IMR-90 (cell line): ENCODE results near the gene NRCAM. TPM values are rescaled to one million over a fixed set of nuclear protein-coding genes. Genes with fewer than 3 reads are reported as not detected.

ENCODE experiments used
- ATAC-seq: fragments of 200-7000 bp; cut with Tn5 transposase; 2 replicates; pipeline ENCODE4 v1.9.1; 2020; ENCODE audit warnings: low read depth, mild to moderate bottlenecking, moderate library complexity
- BruUV-seq: library from RNA; stranded (reverse); fragments of 400-500 nt; replicated peaks from 2 replicates; lab custom pipeline; 2021; lab: Mats Ljungman, UMichigan
- CTCF ChIA-PET: fragments of 300-600 bp; formaldehyde crosslinking; extraction: SDS; loops from one replicate; lab custom pipeline; 2021; ENCODE audit warnings: antibody characterized with exemption; lab: Yijun Ruan, JAX
- POLR2A ChIA-PET: fragments of 300-600 bp; sonication (Branson Sonifier 250); formaldehyde crosslinking; loops from one replicate; lab custom pipeline; 2022; ENCODE audit warnings: antibody characterized with exemption; ENCODE audit not compliant: unreplicated experiment; lab: Charles Lee
- DNase-seq: peaks from one replicate; pipeline ENCODE4 v3.0.0; 2013
- H2AFZ ChIP-seq: replicated peaks from 2 replicates; pipeline ENCODE3; 2013; ENCODE audit warnings: low read length, mild to moderate bottlenecking; ENCODE audit not compliant: poor library complexity
- H2AK5ac ChIP-seq: 2 replicates; pipeline ENCODE4 v1.6.1; 2013; ENCODE audit warnings: low read depth, low read length, inconsistent platforms
- H2AK9ac ChIP-seq: replicated peaks from 2 replicates; pipeline ENCODE3; 2013; ENCODE audit warnings: mild to moderate bottlenecking, low read depth, low read length, moderate library complexity; ENCODE audit not compliant: poor library complexity
- H2BK120ac ChIP-seq: 2 replicates; pipeline ENCODE4 v1.6.1; 2013; ENCODE audit warnings: low read depth, low read length, inconsistent platforms
- H2BK15ac ChIP-seq: 3 replicates; pipeline ENCODE4 v1.6.1; 2013; ENCODE audit warnings: low read depth, low read length, inconsistent platforms
- H2BK20ac ChIP-seq: 2 replicates; pipeline ENCODE4 v1.6.1; 2013; ENCODE audit warnings: low read depth, mild to moderate bottlenecking, inconsistent platforms, low read length, moderate library complexity
- H2BK5ac ChIP-seq: 2 replicates; pipeline ENCODE4 v1.6.1; 2013; ENCODE audit warnings: mild to moderate bottlenecking, low read depth, low read length, inconsistent platforms; ENCODE audit not compliant: poor library complexity, severe bottlenecking
- H3K14ac ChIP-seq: replicated peaks from 2 replicates; pipeline ENCODE4 v1.6.1; 2013; ENCODE audit warnings: low read depth, low read length, inconsistent platforms
- H3K18ac ChIP-seq: 2 replicates; pipeline ENCODE4 v1.6.1; 2013; ENCODE audit warnings: low read depth, low read length, control low read depth
- H3K23ac ChIP-seq: 2 replicates; pipeline ENCODE4 v1.6.1; 2013; ENCODE audit warnings: low read depth, low read length, inconsistent platforms
- H3K27ac ChIP-seq: 2 replicates; pipeline ENCODE4 v1.5.1; 2013; ENCODE audit warnings: mild to moderate bottlenecking, control low read depth, low read length; ENCODE audit not compliant: insufficient read depth
- H3K27me3 ChIP-seq: 2 replicates; pipeline ENCODE4 v1.6.1; 2013; ENCODE audit warnings: low read length; ENCODE audit not compliant: control insufficient read depth, insufficient read depth
- H3K36me3 ChIP-seq: 2 replicates; pipeline ENCODE4 v1.6.1; 2013; ENCODE audit warnings: low read length, mixed read lengths; ENCODE audit not compliant: control insufficient read depth, insufficient read depth
- H3K4ac ChIP-seq: 2 replicates; pipeline ENCODE4 v1.6.1; 2013; ENCODE audit warnings: low read depth, low read length, inconsistent platforms
- H3K4me1 ChIP-seq: 2 replicates; pipeline ENCODE4 v1.6.1; 2013; ENCODE audit warnings: low read length, mixed read lengths; ENCODE audit not compliant: control insufficient read depth, insufficient read depth
- H3K4me2 ChIP-seq: 2 replicates; pipeline ENCODE4 v1.6.1; 2013; ENCODE audit warnings: low read depth, mild to moderate bottlenecking, control low read depth, low read length, moderate library complexity
- H3K4me3 ChIP-seq: 2 replicates; pipeline ENCODE4 v1.5.1; 2013; ENCODE audit warnings: low read depth, mild to moderate bottlenecking, control low read depth, low read length, moderate library complexity; ENCODE audit not compliant: insufficient read depth
- H3K56ac ChIP-seq: 2 replicates; pipeline ENCODE4 v1.6.1; 2013; ENCODE audit warnings: low read length, inconsistent platforms; ENCODE audit not compliant: insufficient read depth; ENCODE audit errors: extremely low read depth
- H3K79me1 ChIP-seq, 2 experiments: 2 replicates each; pipeline ENCODE4 v1.6.1; 2013; ENCODE audit warnings: low read length in 2 of 2, inconsistent platforms in 1 of 2, low read depth in 1 of 2
- H3K9ac ChIP-seq: 2 replicates; pipeline ENCODE4 v1.6.1; 2013; ENCODE audit warnings: low read depth, low read length, control low read depth
- H3K9me1 ChIP-seq: 2 replicates; pipeline ENCODE4 v1.6.1; 2013; ENCODE audit warnings: low read length, inconsistent platforms; ENCODE audit not compliant: insufficient read depth
- H3K9me3 ChIP-seq: 2 replicates; pipeline ENCODE4 v1.6.1; 2013; ENCODE audit warnings: low read length; ENCODE audit not compliant: control insufficient read depth, insufficient read depth
- H4K20me1 ChIP-seq: 2 replicates; pipeline ENCODE4 v1.6.1; 2013; ENCODE audit warnings: low read length, inconsistent platforms; ENCODE audit not compliant: insufficient read depth
- H4K5ac ChIP-seq: 2 replicates; pipeline ENCODE4 v1.6.1; 2013; ENCODE audit warnings: mild to moderate bottlenecking, low read depth, low read length, control low read depth
- H4K8ac ChIP-seq, 2 experiments: 2 replicates each; pipeline ENCODE4 v1.6.1; 2013; ENCODE audit warnings: low read depth in 2 of 2, low read length in 2 of 2, control low read depth in 1 of 2, inconsistent platforms in 1 of 2
- H4K91ac ChIP-seq: 2 replicates; pipeline ENCODE4 v1.6.1; 2013; ENCODE audit warnings: low read depth, low read length, inconsistent platforms; ENCODE audit not compliant: insufficient read depth
- BHLHE40 ChIP-seq: fragments of 150-350 bp; IDR thresholded peaks from 2 replicates; pipeline ENCODE4 v1.6.1; 2016; ENCODE audit warnings: mild to moderate bottlenecking, low read depth, low read length
- CEBPB ChIP-seq: IDR thresholded peaks from 2 replicates; pipeline ENCODE4 v1.6.1; 2012; ENCODE audit warnings: low read depth, low read length, improper control_type of control experiment
- CHD1 ChIP-seq: IDR thresholded peaks from 2 replicates; pipeline ENCODE4 v1.6.1; 2012; ENCODE audit warnings: low read depth, low read length, improper control_type of control experiment
- FOS ChIP-seq: fragments of 150-350 bp; IDR thresholded peaks from 2 replicates; pipeline ENCODE4 v1.6.1; 2016; ENCODE audit warnings: low read depth, low read length
- MAFK ChIP-seq: IDR thresholded peaks from 2 replicates; pipeline ENCODE4 v1.6.1; 2012; ENCODE audit warnings: low read depth, low read length, improper control_type of control experiment
- MAZ ChIP-seq: IDR thresholded peaks from 2 replicates; pipeline ENCODE4 v1.6.1; 2012; ENCODE audit warnings: low read depth, mild to moderate bottlenecking, low read length, improper control_type of control experiment, moderate library complexity, borderline replicate concordance
- MXI1 ChIP-seq: IDR thresholded peaks from 2 replicates; pipeline ENCODE4 v1.6.1; 2012; ENCODE audit warnings: low read depth, mild to moderate bottlenecking, low read length, moderate library complexity, borderline replicate concordance
- NFE2L2 ChIP-seq: fragments of 150-350 bp; IDR thresholded peaks from 2 replicates; pipeline ENCODE4 v1.6.1; 2016; ENCODE audit warnings: low read depth, mild to moderate bottlenecking, low read length
- POLR2A ChIP-seq: IDR thresholded peaks from 2 replicates; pipeline ENCODE4 v1.6.1; 2012; ENCODE audit warnings: mild to moderate bottlenecking, low read depth, low read length
- RAD21 ChIP-seq: IDR thresholded peaks from 2 replicates; pipeline ENCODE4 v1.6.1; 2012; ENCODE audit warnings: low read length, improper control_type of control experiment
- RCOR1 ChIP-seq: IDR thresholded peaks from 2 replicates; pipeline ENCODE4 v1.6.1; 2012; ENCODE audit warnings: mild to moderate bottlenecking, low read length, improper control_type of control experiment; ENCODE audit not compliant: insufficient replicate concordance
- RFX5 ChIP-seq: IDR thresholded peaks from 2 replicates; pipeline ENCODE4 v1.8.0; 2012; ENCODE audit warnings: low read depth, mild to moderate bottlenecking, low read length, moderate library complexity
- SMC3 ChIP-seq: fragments of 150-350 bp; IDR thresholded peaks from 2 replicates; pipeline ENCODE4 v1.6.1; 2016; ENCODE audit warnings: low read depth, mild to moderate bottlenecking, antibody characterized with exemption, low read length, moderate library complexity
- WGBS, 2 experiments: methylation state at CpG; one replicate each; pipeline versions ENCODE4 v1.1.5 to v1.1.7; 2013; ENCODE audit warnings: missing lambda C conversion rate in 2 of 2; ENCODE audit not compliant: insufficient read length in 1 of 2; ENCODE audit errors: extremely low coverage in 2 of 2; 5-methylcytosine and 5-hydroxymethylcytosine counted together
- dilution Hi-C: fragments of 300-500 bp; cut with HindIII; formaldehyde crosslinking; loops from one replicate; pipeline ENCODE4 v1.14.3; 2018; ENCODE audit warnings: low sequenced_read_pairs; ENCODE audit not compliant: unreplicated experiment
- in situ Hi-C: fragments of 300-500 bp; cut with MboI; formaldehyde crosslinking; loops from 3 replicates; pipeline ENCODE4 v1.14.3; 2019; ENCODE audit warnings: low sequenced_read_pairs, inconsistent platforms, mixed read lengths
- intact Hi-C: fragments of 100-400 bp; cut with micrococcal nuclease; formaldehyde crosslinking; loops from 2 replicates; pipeline ENCODE4 v1.10.0; 2022
- polyA plus RNA-seq, 3 experiments: library from polyadenylated mRNA; depleted of rRNA; stranded (reverse); fragments of >200 nt; gene quantifications; 2 replicates each; pipeline ENCODE4 v1.2.3, GENCODE V29; 2012; ENCODE audit warnings: low replicate concordance in 1 of 3
- total RNA-seq: library from RNA; depleted of rRNA; stranded (reverse); fragments of >200 nt; gene quantifications from 2 replicates; pipeline ENCODE4 v1.2.3, GENCODE V29; 2012
- TF ChIP-seq, protein P1 (sequence below): fragments of 150-350 bp; IDR thresholded peaks from 2 replicates; pipeline ENCODE4 v1.6.1; 2016; ENCODE audit warnings: low read depth, mild to moderate bottlenecking, low read length, moderate library complexity, borderline replicate concordance
- TF ChIP-seq, protein P2 (sequence below): fragments of 150-350 bp; IDR thresholded peaks from 2 replicates; pipeline ENCODE4 v1.6.1; 2017; ENCODE audit warnings: mild to moderate bottlenecking, antibody characterized with exemption, low read length, low read depth

NRCAM gene
- total and polyA plus RNA-seq, 2 of the 4 experiments (the other 2 are of a cell fraction) = 0.46 to 1.1 TPM

GRCh38 chr7:108457871-108458270 lies 1.6 kb upstream of the NRCAM start (continued):
- TF ChIP-seq RFX5 (no peak), CHD1 (no peak)

DNA sequence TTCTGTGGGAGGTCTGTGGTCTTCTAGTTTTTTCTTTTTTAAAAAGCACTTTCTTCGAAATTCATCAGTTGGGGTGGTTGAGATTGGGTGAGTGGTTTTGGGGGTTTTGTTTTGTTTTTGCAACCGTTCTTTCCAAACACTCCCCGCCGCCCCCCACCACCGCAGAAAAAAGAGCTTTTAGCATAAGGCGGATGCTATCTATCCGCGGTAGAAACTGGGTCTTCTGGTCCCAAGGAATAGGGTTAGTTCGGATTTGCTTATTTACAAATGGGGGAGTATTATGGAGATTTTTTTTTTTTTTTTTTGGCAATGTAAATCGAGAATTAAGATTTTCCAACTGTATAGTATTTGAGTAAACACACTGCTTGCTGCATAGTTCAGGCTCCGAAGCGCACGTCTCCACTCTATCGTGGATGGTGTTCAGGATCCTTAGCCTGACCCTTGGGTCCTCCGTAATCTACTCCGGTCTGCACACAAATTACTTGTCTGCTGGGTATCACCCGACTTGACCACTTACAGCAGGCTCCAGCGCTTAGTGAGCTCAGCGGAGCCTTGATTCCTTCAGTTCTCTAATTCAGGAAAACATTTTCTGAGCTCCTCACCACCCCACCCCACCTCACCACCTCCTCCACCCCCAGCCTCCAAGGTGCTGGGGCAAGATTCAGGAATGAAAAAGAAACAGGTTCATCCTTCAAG lies 757 bp upstream of the NRCAM start:
- Histone ChIP-seq H3K4me2 (no peak overlapping the region), H4K20me1 (no peaks in the 10 kb centered on the region), H2BK120ac (no peak overlapping the region), H3K27ac (no peak overlapping the region), H2AK9ac (no peak overlapping the region), H2BK15ac (no peak overlapping the region), H4K5ac (no peak overlapping the region), H3K56ac (no peak overlapping the region), H2BK5ac (no peak overlapping the region), H3K9me3 (no peaks in the 10 kb centered on the region), H3K4me1 (no peaks in the 10 kb centered on the region; the same call in 1 of the 2 replicates), H2BK20ac (no peak overlapping the region), H2AK5ac (no peak overlapping the region), H3K23ac (no peak overlapping the region), H3K36me3 (no peaks in the 10 kb centered on the region), H2AFZ (no peak overlapping the region), H4K91ac (no peak overlapping the region), H3K4me3 (no peak overlapping the region), H3K9me1 (no peaks in the 10 kb centered on the region; the same call in 1 of the 2 replicates), H3K18ac (no peak overlapping the region), H3K14ac (no peak overlapping the region), H3K27me3 (peaks cover 51% of the 10 kb centered on the region), H3K9ac (no peak overlapping the region), H3K79me1 (no peaks in the 10 kb centered on the region), H3K4ac (no peak overlapping the region), H4K8ac (no peak overlapping the region)
- DNase-seq (no peak), ATAC-seq (no peak)
- CTCF ChIA-PET = interaction anchor here (1.2 kb wide), 1 partner anchor 276 kb away, joined by 3 read pairs; no protein-coding TSS in a partner anchor
- no TSS peak for BruUV-seq
- POLR2A ChIA-PET = interaction anchor here (0.7 kb wide), 1 partner anchor 12 kb away, joined by 6 read pairs; no protein-coding TSS in a partner anchor
- intact Hi-C loops = no loop called here
- dilution Hi-C loops = no loop called here
- in situ Hi-C loops = no loop called here
- WGBS, 2 experiments = 14% methylated on average over 5 of the region's 19 CpGs; no CpG with 5 or more reads in 1 of the 2 experiments
- TF ChIP-seq FOS (no peak), SMC3 (no peak), MAFK (no peak), CEBPB (no peak), CHD1 (no peak), RAD21 (no peak), RCOR1 (no peak), RFX5 (no peak), BHLHE40 (no peak), MXI1 (no peak), NFE2L2 (no peak), POLR2A (no peak), MAZ (no peak)
- TF ChIP-seq, protein P1, sequence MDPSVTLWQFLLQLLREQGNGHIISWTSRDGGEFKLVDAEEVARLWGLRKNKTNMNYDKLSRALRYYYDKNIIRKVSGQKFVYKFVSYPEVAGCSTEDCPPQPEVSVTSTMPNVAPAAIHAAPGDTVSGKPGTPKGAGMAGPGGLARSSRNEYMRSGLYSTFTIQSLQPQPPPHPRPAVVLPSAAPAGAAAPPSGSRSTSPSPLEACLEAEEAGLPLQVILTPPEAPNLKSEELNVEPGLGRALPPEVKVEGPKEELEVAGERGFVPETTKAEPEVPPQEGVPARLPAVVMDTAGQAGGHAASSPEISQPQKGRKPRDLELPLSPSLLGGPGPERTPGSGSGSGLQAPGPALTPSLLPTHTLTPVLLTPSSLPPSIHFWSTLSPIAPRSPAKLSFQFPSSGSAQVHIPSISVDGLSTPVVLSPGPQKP = no peak
- TF ChIP-seq, protein P2, sequence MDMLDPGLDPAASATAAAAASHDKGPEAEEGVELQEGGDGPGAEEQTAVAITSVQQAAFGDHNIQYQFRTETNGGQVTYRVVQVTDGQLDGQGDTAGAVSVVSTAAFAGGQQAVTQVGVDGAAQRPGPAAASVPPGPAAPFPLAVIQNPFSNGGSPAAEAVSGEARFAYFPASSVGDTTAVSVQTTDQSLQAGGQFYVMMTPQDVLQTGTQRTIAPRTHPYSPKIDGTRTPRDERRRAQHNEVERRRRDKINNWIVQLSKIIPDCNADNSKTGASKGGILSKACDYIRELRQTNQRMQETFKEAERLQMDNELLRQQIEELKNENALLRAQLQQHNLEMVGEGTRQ = no peak
